ENCODE measurements around the gene POLG2.

GRCh38 chr17:64447526-64447925 lies 49.3 kb downstream of the POLG2 start:
- TF ChIP-seq CTCF (optimal IDR thresholded peaks at IDR 0.05 in 1 of 3, IDR thresholded peaks at IDR 0.05 in 1 of 3, conservative IDR thresholded peaks at IDR 0.05 in 1 of 3; ENCODE audit: extremely low read depth in 1 of 3, insufficient read depth in 2 of 3, low read length in 3 of 3) (no peak), EZH2 (IDR thresholded peaks at IDR 0.05; ENCODE audit: low read length) (no peak)

All from keratinocyte (primary cell).